ENCODE data around the gene KLHL20. TPM values are rescaled to one million over a fixed set of nuclear protein-coding genes. Genes with fewer than 3 reads are reported as not detected.
"Not testable (repeated sequence)": the region's sequence is repeated elsewhere in the genome, so short reads cannot be mapped to it uniquely, and the experiment has no call there.

KLHL20 gene
- total and polyA plus RNA-seq, 2 donors from 2014 or later = 6.2 to 23.5 TPM

- DNase-seq (peak in 1 of 5 donors; percentile 8), FAIRE-seq (no peak)
- intact Hi-C loops (cut with DNase I) = no loop called here
- TF ChIP-seq CTCF (IDR thresholded peaks at IDR 0.05; ENCODE audit: borderline replicate concordance, extremely low read depth, insufficient read depth) = no peak
- Histone ChIP-seq H3K9ac (ENCODE audit: low read length in 3 of 3) (peak overlapping the region in 2 of 3 donors; percentile 67 to 69), H3K4me3 (ENCODE audit: low read length in 3 of 3) (peak overlapping the region; percentile 69 to 98 (median 85)), H3K36me3 (ENCODE audit: control insufficient read depth in 2 of 3, insufficient read depth in 3 of 3, low read length in 3 of 3) (peaks cover 0 to 2% (median 0%) of the 10 kb centered on the region in 3 donors), H3K27ac (ENCODE audit: low read depth in 2 of 2, low read length in 2 of 2) (peak overlapping the region in 1 of 2 donors; percentile 76), H3K27me3 (ENCODE audit: control insufficient read depth, insufficient read depth, low read length) (no peaks in the 10 kb centered on the region), H3K4me1 (ENCODE audit: control insufficient read depth in 2 of 3, insufficient read depth in 2 of 3, low read depth in 1 of 3, low read length in 3 of 3) (peaks cover 2 to 9% (median 3%) of the 10 kb centered on the region in 3 donors), H3K9me3 (ENCODE audit: control insufficient read depth in 2 of 3, insufficient read depth in 1 of 3, low read length in 3 of 3) (no peaks in the 10 kb centered on the region)
These were observed 381 bp upstream of the KLHL20 start for GRCh38 chr1:173714441-173714758.

DNA sequence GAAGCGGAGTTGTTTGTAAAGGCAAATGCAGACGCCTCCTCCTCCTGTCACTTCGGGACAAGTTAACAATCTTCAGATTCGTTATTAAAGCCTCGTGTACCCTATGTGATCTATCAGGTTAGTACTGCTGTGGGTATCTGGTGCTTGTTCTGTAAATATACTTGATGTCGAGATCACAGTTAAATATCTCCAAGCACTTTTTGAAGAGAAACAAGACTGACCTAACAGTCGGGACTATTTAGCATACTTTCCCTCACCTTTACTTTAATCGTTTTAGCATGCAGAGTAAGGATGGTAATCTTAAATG lies 710 bp downstream of the KLHL20 start:
- Histone ChIP-seq H3K9me3 (ENCODE audit: control insufficient read depth in 2 of 3, insufficient read depth in 1 of 3, low read length in 3 of 3) (no peaks in the 10 kb centered on the region), H3K27ac (ENCODE audit: low read depth in 2 of 2, low read length in 2 of 2) (peak overlapping the region; percentile 76 to 83), H3K9ac (ENCODE audit: low read length in 3 of 3) (peak overlapping the region; percentile 67 to 77 (median 69)), H3K36me3 (ENCODE audit: control insufficient read depth in 2 of 3, insufficient read depth in 3 of 3, low read length in 3 of 3) (peaks cover 0 to 2% (median 0%) of the 10 kb centered on the region in 3 donors), H3K4me3 (ENCODE audit: low read length in 3 of 3) (peak overlapping the region; percentile 69 to 98 (median 85)), H3K27me3 (ENCODE audit: control insufficient read depth, insufficient read depth, low read length) (no peaks in the 10 kb centered on the region), H3K4me1 (ENCODE audit: control insufficient read depth in 2 of 3, insufficient read depth in 2 of 3, low read depth in 1 of 3, low read length in 3 of 3) (peaks cover 2 to 9% (median 3%) of the 10 kb centered on the region in 3 donors)
- intact Hi-C loops (cut with DNase I) = no loop called here
- TF ChIP-seq CTCF (IDR thresholded peaks at IDR 0.05; ENCODE audit: borderline replicate concordance, extremely low read depth, insufficient read depth) = no peak
- no peak for DNase-seq
- no peak for FAIRE-seq

DNA sequence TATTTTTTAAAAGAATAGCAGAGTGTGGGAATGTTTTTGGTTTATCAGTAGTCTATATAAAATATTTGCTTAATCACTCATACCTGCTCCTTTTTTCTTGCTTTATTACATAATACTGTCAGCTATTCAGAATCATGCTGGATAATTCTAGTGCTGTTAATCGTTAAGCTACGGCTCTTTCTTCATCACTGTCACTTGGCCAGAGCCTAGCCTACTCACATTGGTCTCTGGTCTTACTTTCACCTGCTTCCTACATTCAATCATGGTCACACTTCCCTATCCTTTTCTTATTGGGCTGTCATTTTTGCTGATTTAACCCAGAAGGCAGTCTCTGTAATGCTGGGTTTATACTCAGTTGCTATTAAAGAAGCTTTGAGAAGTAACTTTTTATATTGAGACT lies 2.5 kb downstream of the KLHL20 start:
- no peak overlapping the region for H3K4me3 ChIP-seq (ENCODE audit: low read length in 3 of 3)
- H3K27me3 ChIP-seq (ENCODE audit: control insufficient read depth, insufficient read depth, low read length) = no peaks in the 10 kb centered on the region
- FAIRE-seq (peak; percentile 46), DNase-seq (no peak)
- intact Hi-C loops (cut with DNase I) = no loop called here
- no peak for TF ChIP-seq CTCF (IDR thresholded peaks at IDR 0.05; ENCODE audit: borderline replicate concordance, extremely low read depth, insufficient read depth)
- H3K9ac ChIP-seq (ENCODE audit: low read length in 3 of 3) = no peak overlapping the region
- H3K9me3 ChIP-seq (ENCODE audit: control insufficient read depth in 2 of 3, insufficient read depth in 1 of 3, low read length in 3 of 3) = no peaks in the 10 kb centered on the region
- H3K4me1 ChIP-seq (ENCODE audit: control insufficient read depth in 2 of 3, insufficient read depth in 2 of 3, low read depth in 1 of 3, low read length in 3 of 3) = peaks cover 2 to 9% (median 3%) of the 10 kb centered on the region in 3 donors
- no peak overlapping the region for H3K27ac ChIP-seq (ENCODE audit: low read depth in 2 of 2, low read length in 2 of 2)
- H3K36me3 ChIP-seq (ENCODE audit: control insufficient read depth in 2 of 3, insufficient read depth in 3 of 3, low read length in 3 of 3) = peaks cover 0 to 2% (median 0%) of the 10 kb centered on the region in 3 donors

DNA sequence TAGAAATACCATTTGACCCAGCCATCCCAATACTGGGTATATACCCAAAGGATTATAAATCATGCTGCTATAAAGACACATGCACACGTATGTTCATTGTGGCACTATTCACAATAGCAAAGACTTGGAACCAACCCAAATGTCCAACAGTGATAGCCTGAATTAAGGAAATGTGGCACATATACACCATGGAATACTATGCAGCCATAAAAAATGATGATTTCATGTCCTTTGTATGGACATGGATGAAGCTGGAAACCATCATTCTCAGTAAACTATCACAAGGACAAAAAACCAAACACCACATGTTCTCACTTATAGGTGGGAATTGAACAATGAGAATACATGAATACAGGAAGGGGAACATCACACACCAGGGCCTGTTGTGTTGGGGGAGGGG lies 16.6 kb downstream of the KLHL20 start:
- H3K9me3 ChIP-seq (ENCODE audit: control insufficient read depth in 2 of 3, insufficient read depth in 1 of 3, low read length in 3 of 3); H3K4me3 ChIP-seq (ENCODE audit: low read length in 3 of 3); DNase-seq; H3K27ac ChIP-seq (ENCODE audit: low read depth in 2 of 2, low read length in 2 of 2); intact Hi-C loops (cut with DNase I); H3K36me3 ChIP-seq (ENCODE audit: control insufficient read depth in 2 of 3, insufficient read depth in 3 of 3, low read length in 3 of 3); H3K27me3 ChIP-seq (ENCODE audit: control insufficient read depth, insufficient read depth, low read length); H3K9ac ChIP-seq (ENCODE audit: low read length in 3 of 3); FAIRE-seq; H3K4me1 ChIP-seq (ENCODE audit: control insufficient read depth in 2 of 3, insufficient read depth in 2 of 3, low read depth in 1 of 3, low read length in 3 of 3): not testable (repeated sequence)

Measured in kidney (tissue), 14 donors.